ENCODE measurements around the gene PLA2G4E.

GRCh38 chr15:42012928-42013482, 7.8 kb downstream of the PLA2G4E start:
- TF ChIP-seq POLR2A (IDR thresholded peaks at IDR 0.05) (no peak), CTCF (IDR thresholded peaks at IDR 0.05) (no peak)
